HTERT RPE-1 (cell line): ENCODE measurements around the gene NR2F1.

Experiments used
- in situ Hi-C: fragments of 300-500 bp; cut with MboI; formaldehyde crosslinking; loops from 4 replicates; pipeline ENCODE4 v1.14.3; 2020; ENCODE audit warnings: low sequenced_read_pairs

The NR2F1 gene

GRCh38 chr5:93603793-93604643 lies 21.0 kb downstream of the NR2F1 start:
- in situ Hi-C loops, result no loop called here

GRCh38 chr5:93604644-93605515 lies 21.9 kb downstream of the NR2F1 start:
- in situ Hi-C loops, result no loop called here

- in situ Hi-C loops, result no loop called here
Measured at GRCh38 chr5:93606382-93606752, 23.3 kb downstream of the NR2F1 start.

GRCh38 chr5:93607367-93608258 lies 24.6 kb downstream of the NR2F1 start:
- in situ Hi-C loops, result no loop called here

DNA sequence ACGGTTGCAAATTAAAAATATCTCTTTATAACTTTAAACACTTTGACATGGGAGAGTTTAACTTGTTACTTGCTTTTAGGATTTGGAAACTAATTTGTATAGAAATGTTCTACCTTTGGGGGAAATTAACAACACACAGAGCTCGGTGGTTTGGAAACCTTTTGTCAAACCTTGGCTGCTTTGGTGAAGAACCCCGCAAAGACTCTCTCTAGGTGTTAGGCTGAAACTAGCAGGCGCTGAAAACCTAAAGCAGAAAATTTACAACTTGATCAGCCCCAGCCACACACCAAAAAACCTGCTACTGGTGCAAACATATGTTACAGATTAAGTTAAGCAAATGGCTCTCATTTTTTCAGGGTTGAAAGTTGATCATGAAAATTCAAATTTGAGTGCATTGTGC lies 25.8 kb downstream of the NR2F1 start:
- in situ Hi-C loops, result no loop called here

DNA sequence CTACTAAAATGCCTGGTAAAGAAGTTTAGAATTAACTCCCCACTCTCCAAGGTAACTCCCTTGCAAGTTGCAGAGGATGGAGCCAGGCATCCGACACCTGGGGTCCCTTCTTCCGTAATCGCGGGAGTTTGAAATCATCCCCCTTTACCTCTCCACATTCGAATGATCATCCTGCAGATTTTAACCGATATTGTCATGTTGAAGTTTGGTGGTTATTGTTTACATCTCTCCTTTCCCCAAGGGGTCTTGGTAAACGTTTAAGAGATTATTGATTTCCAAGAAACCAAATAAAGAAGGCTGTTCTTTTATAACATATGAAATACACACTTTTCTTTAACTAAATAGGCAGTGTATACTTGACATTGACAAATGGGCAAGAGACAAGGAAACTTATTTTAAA lies 26.7 kb downstream of the NR2F1 start:
- in situ Hi-C loops, result no loop called here

DNA sequence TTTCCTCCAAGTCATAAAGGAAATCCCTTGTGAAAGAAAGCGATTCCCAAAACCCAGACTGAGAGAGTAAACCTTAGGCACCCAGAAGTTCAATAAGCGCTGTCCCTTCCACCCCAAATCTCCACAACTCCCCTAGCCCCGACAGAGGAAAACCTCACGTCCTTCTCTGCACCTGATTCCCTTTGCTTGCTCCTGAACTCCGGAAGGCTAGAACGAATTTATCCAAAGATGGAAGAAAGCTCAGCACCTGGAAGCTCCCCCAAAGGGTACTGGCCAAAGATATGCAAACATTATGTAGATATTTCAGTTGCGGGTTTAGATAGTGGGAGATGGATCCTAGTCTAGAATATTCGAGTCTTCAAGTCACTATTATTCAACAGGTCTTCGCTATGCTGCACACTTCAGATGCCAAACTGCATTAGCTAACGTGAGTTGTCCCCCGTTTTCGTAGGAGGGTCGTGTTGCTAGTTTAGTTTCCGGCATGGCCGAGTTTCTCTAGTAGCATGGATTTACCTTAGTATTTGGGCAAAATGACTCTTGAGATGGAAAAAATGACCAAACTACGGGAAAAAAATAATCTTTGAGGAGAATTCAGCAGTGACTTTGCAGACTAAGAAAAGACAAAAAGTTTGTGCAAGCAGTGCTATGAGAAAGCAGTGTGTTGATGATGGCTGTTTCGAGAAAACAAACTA lies 27.7 kb downstream of the NR2F1 start:
- in situ Hi-C loops, result no loop called here

GRCh38 chr5:93611273-93611975 lies 28.4 kb downstream of the NR2F1 start:
- in situ Hi-C loops, result no loop called here

DNA sequence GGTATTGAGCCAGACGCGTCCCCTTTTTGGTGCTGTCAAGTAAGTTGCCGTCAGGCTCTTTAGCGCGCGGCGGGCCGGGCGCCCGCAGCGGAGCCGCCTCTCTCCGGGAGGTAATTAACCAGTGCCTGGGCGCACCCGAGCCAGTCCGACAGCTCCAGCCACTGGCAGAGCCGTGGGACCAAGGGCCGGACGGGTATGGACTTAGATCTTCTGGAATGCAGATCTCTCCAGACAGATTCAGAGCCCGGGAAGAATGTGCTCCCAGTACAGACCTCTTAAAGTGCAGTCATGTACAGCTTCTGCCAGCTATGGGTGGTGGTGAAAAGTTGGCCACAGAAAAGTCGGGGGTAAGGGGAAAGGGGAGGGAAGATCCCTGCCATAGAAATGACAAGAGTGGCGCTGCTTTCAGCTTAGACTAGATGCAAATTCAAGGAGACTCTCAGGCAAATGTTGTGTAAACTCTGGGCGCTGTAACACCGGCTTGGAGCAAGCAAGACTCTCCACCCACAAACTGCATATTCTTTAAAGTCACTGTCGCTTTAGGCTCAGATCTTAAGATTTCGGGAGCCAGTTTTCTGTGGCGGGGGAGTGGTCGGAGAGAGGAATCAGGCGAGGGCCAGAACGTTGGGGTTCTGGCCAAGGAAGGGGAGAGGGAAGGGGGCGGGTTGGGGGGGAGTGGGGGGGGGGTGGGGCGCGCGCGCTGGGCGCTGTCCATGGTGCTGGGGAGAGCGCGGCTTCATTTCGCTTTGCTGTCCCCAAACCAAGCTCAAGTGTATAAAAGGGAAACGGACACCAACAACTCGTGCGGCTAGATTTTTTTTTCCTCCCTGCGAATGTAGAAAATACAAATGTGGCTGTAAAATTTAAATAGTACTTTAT lies 29.2 kb downstream of the NR2F1 start:
- in situ Hi-C loops, result no loop called here

DNA sequence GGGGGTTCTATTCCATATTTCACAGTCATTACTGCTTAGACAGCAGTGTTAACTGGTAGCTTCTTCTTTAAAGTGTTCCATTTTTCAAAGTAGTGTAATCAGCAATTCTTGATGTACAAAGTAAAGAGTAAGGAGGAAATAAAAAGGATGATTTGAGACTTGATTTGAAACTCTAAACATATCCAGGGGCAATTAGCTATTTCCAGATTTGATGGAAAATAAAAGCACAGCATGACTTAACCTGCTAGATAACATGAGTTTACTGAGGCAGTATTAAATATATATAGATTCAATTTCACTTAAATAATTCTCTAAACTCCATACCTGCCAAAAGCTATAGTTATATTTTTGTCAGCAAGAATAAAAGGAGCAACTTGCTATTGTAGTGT lies 29.8 kb downstream of the NR2F1 start:
- in situ Hi-C loops, result no loop called here

DNA sequence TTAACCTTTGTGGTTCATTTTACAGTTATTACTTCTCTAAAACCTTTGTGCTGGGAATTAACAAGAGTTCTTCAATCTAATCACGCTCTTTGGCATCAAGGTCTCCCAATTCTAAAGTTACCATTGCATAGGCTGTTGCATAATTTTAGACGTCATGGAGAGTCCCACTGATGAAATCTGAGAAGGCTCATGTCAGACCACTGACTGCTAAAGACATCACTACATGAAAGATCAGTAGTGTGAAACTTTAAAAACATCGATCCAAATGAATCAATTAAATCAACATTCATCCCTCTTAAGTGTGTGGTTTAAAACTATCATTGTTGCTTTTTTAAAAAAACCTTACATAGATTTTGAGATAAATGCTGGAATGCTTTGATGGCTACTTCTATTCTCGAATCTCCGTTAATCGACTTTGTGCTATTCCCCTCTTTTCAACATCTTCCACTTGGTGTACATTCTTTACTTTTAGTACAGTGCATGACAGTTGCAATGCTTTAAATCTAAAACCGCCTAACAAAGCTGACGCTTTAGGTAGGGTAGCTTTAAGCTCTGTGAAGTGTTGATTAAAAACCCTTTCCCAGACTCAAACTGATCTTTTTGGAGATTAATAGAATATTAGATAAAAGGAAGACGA lies 33.6 kb downstream of the NR2F1 start:
- in situ Hi-C loops, result no loop called here

GRCh38 chr5:93620487-93621326 lies 37.7 kb downstream of the NR2F1 start:
- in situ Hi-C loops, result no loop called here

DNA sequence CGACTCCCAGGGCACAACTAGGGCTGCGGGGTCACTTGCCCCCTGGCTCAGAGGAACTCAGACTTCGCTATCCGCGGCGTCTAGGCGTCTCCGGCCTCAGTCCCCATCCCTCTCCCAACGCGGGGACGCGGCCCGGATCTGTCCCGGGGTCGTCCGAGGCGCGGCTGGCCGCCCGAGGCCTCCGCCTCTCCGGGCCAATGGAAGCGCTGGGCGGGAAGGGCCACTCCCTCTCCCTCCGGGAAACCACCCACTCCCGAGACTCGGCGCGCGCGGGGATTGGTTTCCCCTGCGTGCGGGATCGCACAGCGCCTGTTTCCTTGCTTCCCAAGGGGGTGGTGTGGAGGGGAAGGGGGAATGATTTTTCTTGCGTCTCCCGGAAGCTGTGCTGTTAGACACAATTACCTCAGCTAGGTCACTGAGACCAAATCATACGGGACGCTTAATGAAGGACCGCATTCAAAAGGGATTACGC lies 38.3 kb downstream of the NR2F1 start:
- in situ Hi-C loops, result no loop called here

- in situ Hi-C loops, result no loop called here
Measured at GRCh38 chr5:93622240-93622885, 39.3 kb downstream of the NR2F1 start.

DNA sequence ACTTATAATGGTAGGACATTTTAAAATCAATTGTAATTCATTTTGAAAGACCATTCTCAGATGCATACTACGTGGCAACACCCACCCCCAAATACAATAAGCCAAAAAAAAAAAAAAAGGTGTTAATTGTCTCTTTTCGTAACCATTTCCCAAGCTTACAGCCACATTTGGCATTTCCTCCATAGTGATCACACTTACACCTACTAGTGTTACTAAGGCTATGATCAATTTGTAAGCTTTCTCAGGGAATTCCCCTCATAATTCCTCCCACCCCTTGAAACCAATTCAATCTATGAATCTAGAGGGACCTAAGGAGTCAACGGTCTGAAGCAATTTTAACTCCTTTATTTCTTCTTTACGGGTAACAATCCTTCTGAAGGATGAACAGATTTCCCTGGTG lies 40.1 kb downstream of the NR2F1 start:
- in situ Hi-C loops, result no loop called here

DNA sequence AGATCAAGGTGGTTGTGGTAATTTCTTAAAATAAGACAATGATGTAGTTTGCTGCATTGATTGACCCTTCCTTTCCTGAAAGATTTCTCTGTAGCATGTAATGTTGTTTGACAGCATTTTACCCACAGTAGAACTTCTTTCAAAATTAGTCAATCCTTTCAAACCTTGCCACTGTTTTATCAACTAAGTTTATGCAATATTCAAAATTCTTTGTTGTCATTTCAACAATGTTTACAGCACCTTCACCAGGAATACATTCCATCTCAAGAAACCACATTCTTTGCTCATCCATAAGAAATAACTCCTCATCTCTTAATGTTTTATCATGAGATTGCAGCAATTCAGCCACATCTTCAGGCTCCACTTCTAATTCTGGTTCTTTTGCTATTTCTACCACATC lies 43.8 kb downstream of the NR2F1 start:
- in situ Hi-C loops, result no loop called here

- in situ Hi-C loops, result no loop called here
Measured at GRCh38 chr5:93632327-93632726, 49.3 kb downstream of the NR2F1 start.
